NCI-H1930 (cell line): ENCODE data around the gene SLC25A10.
A peak's percentile ranks its signal among the peaks of the same experiment; 100 is the strongest.
"Not testable (repeated sequence)": the region's sequence is repeated elsewhere in the genome, so short reads cannot be mapped to it uniquely, and the experiment has no call there.

ENCODE experiments used
- DNase-seq, 2 experiments: peaks; one replicate each; lab custom pipeline; 2025; lab: John Stamatoyannopoulos, UW

Gene SLC25A10

GRCh38 chr17:81722184-81723120, 10.4 kb downstream of the SLC25A10 start:
- DNase-seq = no peak

GRCh38 chr17:81723651-81724209, 11.6 kb downstream of the SLC25A10 start:
- no peak for DNase-seq

- no peak for DNase-seq
Measured at GRCh38 chr17:81725439-81725838, 13.4 kb downstream of the SLC25A10 start.

- no peak for DNase-seq
Measured at GRCh38 chr17:81726004-81726403, 13.9 kb downstream of the SLC25A10 start.

GRCh38 chr17:81727324-81728031, 15.4 kb downstream of the SLC25A10 start:
- no peak for DNase-seq

GRCh38 chr17:81733507-81734404, 21.7 kb downstream of the SLC25A10 start:
- peak; percentile 62 to 75 for DNase-seq

- no peak for DNase-seq
Measured at GRCh38 chr17:81734405-81735263, 22.6 kb downstream of the SLC25A10 start.

- DNase-seq = no peak
Measured at GRCh38 chr17:81735264-81736102, 23.4 kb downstream of the SLC25A10 start.

- no peak for DNase-seq
Measured at GRCh38 chr17:81737947-81738800, 26.1 kb downstream of the SLC25A10 start.

GRCh38 chr17:81738801-81739393, 26.8 kb downstream of the SLC25A10 start:
- DNase-seq = no peak

GRCh38 chr17:81739593-81739992, 27.5 kb downstream of the SLC25A10 start:
- not testable (repeated sequence) for DNase-seq

- no peak for DNase-seq
Measured at GRCh38 chr17:81740395-81740961, 28.4 kb downstream of the SLC25A10 start.

- DNase-seq = no peak
Measured at GRCh38 chr17:81741049-81741593, 29.0 kb downstream of the SLC25A10 start.

- no peak for DNase-seq
Measured at GRCh38 chr17:81741594-81742452, 29.7 kb downstream of the SLC25A10 start.
